Glomerular endothelial cell (primary cell): ENCODE data around the gene ABHD17C. TPM values are rescaled to one million over a fixed set of nuclear protein-coding genes. Genes with fewer than 3 reads are reported as not detected.

Experiments used
- DNase-seq: peaks from one replicate; pipeline ENCODE4 v3.0.0-alpha.2; 2011; ENCODE audit warnings: low read depth, low spot score; ENCODE audit errors: extremely low read depth
- total RNA-seq: library from RNA; depleted of rRNA; stranded (reverse); fragments of >200 nt; gene quantifications from 2 replicates; pipeline ENCODE4 v1.2.3, GENCODE V29; 2015

ABHD17C gene
- total RNA-seq, 1 donor from 2014 or later, result 7.3 TPM

- no peak for DNase-seq
These were observed 85.5 kb downstream of the ABHD17C start for GRCh38 chr15:80780416-80781221.

- DNase-seq, result no peak
These were observed 88.2 kb downstream of the ABHD17C start for GRCh38 chr15:80783260-80783659.

- no peak for DNase-seq
These were observed 90.2 kb downstream of the ABHD17C start for GRCh38 chr15:80785335-80785734.

- DNase-seq, result no peak
These were observed 90.8 kb downstream of the ABHD17C start for GRCh38 chr15:80785811-80786354.

GRCh38 chr15:80787316-80787715 lies 92.2 kb downstream of the ABHD17C start:
- no peak for DNase-seq

- no peak for DNase-seq
These were observed 93.4 kb downstream of the ABHD17C start for GRCh38 chr15:80788536-80788935.

- no peak for DNase-seq
These were observed 94.2 kb downstream of the ABHD17C start for GRCh38 chr15:80789296-80789695.

- DNase-seq, result no peak
These were observed 94.7 kb downstream of the ABHD17C start for GRCh38 chr15:80789796-80790195.

GRCh38 chr15:80790236-80790635 lies 95.1 kb downstream of the ABHD17C start:
- no peak for DNase-seq

- DNase-seq, result no peak
These were observed 95.9 kb downstream of the ABHD17C start for GRCh38 chr15:80791004-80791403.

GRCh38 chr15:80796407-80796806 lies 101.3 kb downstream of the ABHD17C start:
- no peak for DNase-seq

- DNase-seq, result no peak
These were observed 103.8 kb downstream of the ABHD17C start for GRCh38 chr15:80798911-80799310.

- no peak for DNase-seq
These were observed 105.0 kb downstream of the ABHD17C start for GRCh38 chr15:80800067-80800466.

GRCh38 chr15:80801891-80802680 lies 107.0 kb downstream of the ABHD17C start:
- no peak for DNase-seq

- DNase-seq, result no peak
These were observed 108.7 kb downstream of the ABHD17C start for GRCh38 chr15:80803580-80804525.

- DNase-seq, result no peak
These were observed 109.9 kb downstream of the ABHD17C start for GRCh38 chr15:80804970-80805495.
